Activated CD4-positive, alpha-beta memory T cell treated with anti-CD3 and anti-CD28 coated beads, Interleukin-2, amount 10 ng/mL, durations not matched to agents 7 days and 5 days (primary cell): ENCODE data around the gene FBXL13. TPM values are rescaled to one million over a fixed set of nuclear protein-coding genes. Genes with fewer than 3 reads are reported as not detected.
"Not testable (repeated sequence)": the region's sequence is repeated elsewhere in the genome, so short reads cannot be mapped to it uniquely, and the experiment has no call there.

Experiments
- CTCF ChIA-PET: fragments of 350-600 bp; sonication (Branson Sonifier 250); formaldehyde crosslinking; loops from one replicate; lab custom pipeline; 2021; ENCODE audit warnings: antibody characterized with exemption, inconsistent platforms; lab: Charles Lee
- POLR2A ChIA-PET: fragments of 350-600 bp; sonication (Branson Sonifier 250); formaldehyde crosslinking; loops from one replicate; lab custom pipeline; 2021; ENCODE audit warnings: antibody characterized with exemption; lab: Charles Lee
- DNase-seq: peaks from one replicate; pipeline ENCODE4 v3.0.0-alpha.2; 2020
- H3K27ac Mint-ChIP-seq: one replicate; pipeline ENCODE4 v1.8.0; 2021; ENCODE audit warnings: mild to moderate bottlenecking, mixed read lengths
- H3K27me3 Mint-ChIP-seq: one replicate; pipeline ENCODE4 v1.8.0; 2021; ENCODE audit warnings: mixed read lengths
- H3K36me3 Mint-ChIP-seq: one replicate; pipeline ENCODE4 v1.8.0; 2021; ENCODE audit warnings: low read depth, mixed read lengths
- H3K4me1 Mint-ChIP-seq: one replicate; pipeline ENCODE4 v1.8.0; 2021; ENCODE audit warnings: mixed read lengths
- H3K4me3 Mint-ChIP-seq: one replicate; pipeline ENCODE4 v1.8.0; 2021; ENCODE audit warnings: mild to moderate bottlenecking, mixed read lengths
- H3K9me3 Mint-ChIP-seq: one replicate; pipeline ENCODE4 v1.8.0; 2021; ENCODE audit warnings: mixed read lengths
- total RNA-seq, 2 experiments: library from RNA; stranded (reverse); gene quantifications; one replicate each; pipeline ENCODE4 v1.2.3, GENCODE V29; 2021

The FBXL13 gene
- total RNA-seq, 2 experiments from 2014 or later = 0.58 TPM; not detected in 1

DNA sequence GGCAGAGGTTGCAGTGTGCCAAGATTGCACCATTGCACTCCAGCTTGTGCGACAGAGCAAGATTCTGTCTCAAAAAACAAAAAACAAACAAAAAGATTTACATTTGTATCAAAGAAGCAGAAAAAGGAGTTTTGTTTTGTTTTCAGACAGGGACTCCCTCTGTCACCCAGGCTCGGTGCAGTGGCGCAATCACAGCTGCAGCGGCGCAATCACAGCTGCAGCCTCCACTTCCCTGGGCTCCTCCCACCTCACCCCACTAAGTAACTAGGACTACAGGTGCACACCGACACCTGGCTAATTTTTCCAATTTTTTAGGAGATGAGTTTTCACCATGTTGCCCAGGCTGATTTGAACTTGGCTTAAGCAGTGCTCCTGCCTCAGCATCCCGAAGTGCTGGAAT is 2.2 kb upstream of the FBXL13 start:
- H3K9me3 Mint-ChIP-seq = no peaks in the 10 kb centered on the region
- H3K4me1 Mint-ChIP-seq = peaks cover 31% of the 10 kb centered on the region
- H3K27me3 Mint-ChIP-seq = no peaks in the 10 kb centered on the region
- peaks cover 9% of the 10 kb centered on the region for H3K36me3 Mint-ChIP-seq
- POLR2A ChIA-PET = no interaction called here
- DNase-seq = no peak
- H3K27ac Mint-ChIP-seq = no peak overlapping the region
- H3K4me3 Mint-ChIP-seq = no peak overlapping the region
- CTCF ChIA-PET = no interaction called here

- Mint-ChIP-seq H3K27me3 (no peaks in the 10 kb centered on the region), H3K27ac (peak overlapping the region; percentile 86), H3K4me3 (peak overlapping the region; percentile 92), H3K36me3 (peaks cover 9% of the 10 kb centered on the region), H3K9me3 (no peaks in the 10 kb centered on the region), H3K4me1 (peaks cover 31% of the 10 kb centered on the region)
- DNase-seq = peak; percentile 67
- ChIA-PET CTCF (interaction anchor here (0.9 to 4.2 kb wide), 13 partner anchors 8 to 327 kb away, joined by 3 to 38 read pairs (median 4); partner anchors contain the start of genes FAM185A, NAPEPLD and PSMC2), POLR2A (interaction anchor here (0.5 to 1.8 kb wide), 18 partner anchors 9 to 327 kb away, joined by 3 to 13 read pairs (median 4); partner anchors contain the start of genes FAM185A, NAPEPLD and PSMC2)
Observed at GRCh38 chr7:103075337-103075918, 832 bp upstream of the FBXL13 start.

DNA sequence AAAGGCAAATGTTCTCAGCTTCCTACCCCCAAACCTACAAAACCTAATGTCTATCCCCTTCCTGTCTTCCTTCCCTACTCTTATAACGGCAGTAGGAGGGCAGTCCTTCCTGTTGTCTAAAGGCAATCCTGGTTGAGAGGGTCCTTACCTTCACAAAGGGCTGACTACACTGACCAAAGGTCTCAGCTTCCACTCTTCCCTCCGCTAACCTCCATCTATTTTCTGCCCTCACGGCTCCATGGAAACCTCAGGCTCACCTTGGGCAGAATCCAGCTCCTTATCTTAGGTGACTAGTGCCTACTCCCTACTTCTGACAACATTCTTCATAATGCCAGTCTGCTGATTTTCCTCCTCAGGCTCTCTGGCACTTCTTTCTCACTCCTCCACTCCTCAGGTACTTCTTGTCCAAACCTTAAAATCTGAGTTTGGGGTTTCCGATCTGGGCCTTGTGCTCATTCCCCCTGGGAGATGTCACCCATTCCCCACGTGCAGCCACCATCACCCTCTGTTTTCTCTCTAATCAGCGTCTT is 542 bp downstream of the FBXL13 start:
- Mint-ChIP-seq H3K4me3 (peak overlapping the region; percentile 84), H3K9me3 (no peaks in the 10 kb centered on the region), H3K36me3 (peaks cover 9% of the 10 kb centered on the region), H3K4me1 (peaks cover 31% of the 10 kb centered on the region), H3K27me3 (no peaks in the 10 kb centered on the region), H3K27ac (peak overlapping the region; percentile 0)
- ChIA-PET CTCF (interaction anchor here (1.2 to 4.2 kb wide), 6 partner anchors 8 to 326 kb away, joined by 4 to 38 read pairs (median 11); partner anchors contain the start of genes FAM185A and NAPEPLD), POLR2A (interaction anchor here (1.0 to 1.8 kb wide), 6 partner anchors 10 to 325 kb away, joined by 3 to 13 read pairs (median 6); partner anchors contain the start of genes FAM185A and NAPEPLD)
- DNase-seq = no peak

GRCh38 chr7:103071000-103071399 is 3.6 kb downstream of the FBXL13 start:
- Mint-ChIP-seq H3K27me3 (peaks cover 4% of the 10 kb centered on the region), H3K36me3 (no peaks in the 10 kb centered on the region), H3K9me3 (no peaks in the 10 kb centered on the region), H3K27ac (no peak overlapping the region), H3K4me1 (peaks cover 16% of the 10 kb centered on the region), H3K4me3 (no peak overlapping the region)
- no peak for DNase-seq
- POLR2A ChIA-PET = no interaction called here
- CTCF ChIA-PET = interaction anchor here (0.6 kb wide), 2 partner anchors 9 kb away, joined by 3 read pairs; no protein-coding TSS in a partner anchor

DNA sequence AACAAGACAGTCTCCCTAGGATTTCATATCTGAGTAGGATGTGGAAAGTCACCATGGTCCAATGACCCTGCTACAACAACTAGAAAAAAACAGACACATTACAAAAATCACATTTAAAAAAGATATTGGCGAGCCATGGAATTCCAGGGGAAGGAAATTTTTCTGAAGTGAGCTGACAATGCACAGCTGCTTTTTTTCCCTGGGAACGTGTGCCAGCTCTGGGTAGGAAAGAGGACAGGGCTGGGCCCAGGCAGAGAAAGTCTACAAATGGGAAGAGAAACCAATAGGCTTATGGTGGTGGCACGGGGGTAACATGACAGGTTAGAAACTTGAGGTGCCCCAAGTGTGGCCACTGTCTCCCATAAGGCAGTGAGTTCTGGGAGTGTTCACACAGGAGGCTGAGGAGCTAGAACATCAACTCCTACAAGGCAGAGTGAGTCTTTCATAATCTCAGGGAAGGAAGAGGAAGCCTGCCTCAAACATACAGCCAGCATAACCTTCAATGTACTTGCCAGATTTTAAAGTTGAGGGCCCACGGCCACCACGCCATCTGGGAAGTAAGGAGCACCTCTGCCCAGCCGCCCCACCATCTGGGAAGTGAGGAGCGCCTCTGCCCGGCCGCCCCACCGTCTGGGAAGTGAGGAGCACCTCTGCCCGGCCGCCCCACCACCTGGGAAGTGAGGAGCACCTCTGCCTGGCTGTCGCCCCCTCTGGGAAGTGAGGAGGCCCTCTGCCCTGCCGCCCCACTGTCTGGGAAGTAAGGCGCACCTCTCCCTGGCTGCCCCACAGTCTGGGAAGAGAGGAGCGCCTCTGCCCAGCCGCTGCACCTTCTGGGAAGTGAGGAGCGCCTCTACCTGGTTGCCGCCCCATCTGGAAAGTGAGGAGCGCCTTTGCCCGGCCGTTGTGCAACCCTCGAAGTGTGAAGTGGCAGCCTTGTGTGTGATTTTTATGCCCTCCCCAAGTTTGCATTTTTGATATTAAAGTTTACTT is 5.9 kb downstream of the FBXL13 start:
- Mint-ChIP-seq H3K36me3 (no peaks in the 10 kb centered on the region), H3K27me3 (peaks cover 4% of the 10 kb centered on the region), H3K27ac (no peak overlapping the region), H3K9me3 (no peaks in the 10 kb centered on the region), H3K4me3 (no peak overlapping the region), H3K4me1 (peaks cover under 1% of the 10 kb centered on the region)
- no peak for DNase-seq
- ChIA-PET POLR2A (no interaction called here), CTCF (interaction anchor here (2.2 kb wide), 1 partner anchor 22 kb away, joined by 5 read pairs; no protein-coding TSS in a partner anchor)

- Mint-ChIP-seq H3K27me3 (peaks cover 4% of the 10 kb centered on the region), H3K4me1 (no peaks in the 10 kb centered on the region), H3K9me3 (no peaks in the 10 kb centered on the region), H3K36me3 (no peaks in the 10 kb centered on the region), H3K27ac (no peak overlapping the region), H3K4me3 (no peak overlapping the region)
- CTCF ChIA-PET = interaction anchor here (1.9 to 2.1 kb wide), 2 partner anchors 9 to 307 kb away, joined by 10 to 14 read pairs; partner anchors contain the start of genes ARMC10 and FBXL13
- POLR2A ChIA-PET = interaction anchor here (1.3 kb wide), 1 partner anchor 9 kb away, joined by 3 read pairs; the partner anchor contains the start of genes ARMC10 and FBXL13
- DNase-seq = peak; percentile 53
Observed at GRCh38 chr7:103065667-103066066, 8.9 kb downstream of the FBXL13 start.

- no peaks in the 10 kb centered on the region for H3K4me1 Mint-ChIP-seq
- ChIA-PET POLR2A (interaction anchor here (0.9 kb wide), 1 partner anchor 11 kb away, joined by 3 read pairs; the partner anchor contains the start of genes ARMC10 and FBXL13), CTCF (interaction anchor here (0.6 kb wide), 1 partner anchor 12 kb away, joined by 4 read pairs; no protein-coding TSS in a partner anchor)
- peaks cover 4% of the 10 kb centered on the region for H3K27me3 Mint-ChIP-seq
- H3K36me3 Mint-ChIP-seq = no peaks in the 10 kb centered on the region
- DNase-seq = no peak
- no peaks in the 10 kb centered on the region for H3K9me3 Mint-ChIP-seq
- no peak overlapping the region for H3K4me3 Mint-ChIP-seq
- no peak overlapping the region for H3K27ac Mint-ChIP-seq
Observed at GRCh38 chr7:103063895-103064294, 10.7 kb downstream of the FBXL13 start.

GRCh38 chr7:103059471-103059870 is 15.1 kb downstream of the FBXL13 start:
- CTCF ChIA-PET = no interaction called here
- no peak overlapping the region for H3K27ac Mint-ChIP-seq
- H3K27me3 Mint-ChIP-seq = no peaks in the 10 kb centered on the region
- H3K9me3 Mint-ChIP-seq = no peaks in the 10 kb centered on the region
- no peak for DNase-seq
- H3K36me3 Mint-ChIP-seq = no peaks in the 10 kb centered on the region
- H3K4me3 Mint-ChIP-seq = no peak overlapping the region
- POLR2A ChIA-PET = no interaction called here
- H3K4me1 Mint-ChIP-seq = no peaks in the 10 kb centered on the region

- no peaks in the 10 kb centered on the region for H3K4me1 Mint-ChIP-seq
- CTCF ChIA-PET = no interaction called here
- POLR2A ChIA-PET = interaction anchor here (1.1 kb wide), 1 partner anchor 17 kb away, joined by 3 read pairs; the partner anchor contains the start of genes ARMC10 and FBXL13
- H3K4me3 Mint-ChIP-seq = no peak overlapping the region
- no peak for DNase-seq
- H3K27me3 Mint-ChIP-seq = no peaks in the 10 kb centered on the region
- no peaks in the 10 kb centered on the region for H3K9me3 Mint-ChIP-seq
- H3K27ac Mint-ChIP-seq = no peak overlapping the region
- H3K36me3 Mint-ChIP-seq = no peaks in the 10 kb centered on the region
Observed at GRCh38 chr7:103058122-103058521, 16.5 kb downstream of the FBXL13 start.

DNA sequence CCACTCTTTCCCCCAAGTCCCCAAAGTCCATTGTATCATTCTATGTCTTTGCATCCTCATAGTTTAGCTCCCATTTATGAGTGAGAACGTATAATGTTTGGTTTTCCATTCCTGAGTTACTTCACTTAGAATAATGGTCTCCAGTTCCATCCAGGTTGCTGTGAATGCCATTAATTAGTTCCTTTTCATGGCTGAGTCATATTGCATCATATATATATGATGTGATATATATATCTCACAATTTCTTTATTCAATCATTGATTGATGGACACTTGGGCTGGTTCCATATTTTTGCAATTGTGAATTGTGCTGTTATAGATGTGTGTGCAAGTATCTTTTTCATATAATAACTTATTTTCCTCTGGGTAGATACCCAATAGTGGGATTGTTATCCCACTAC is 18.6 kb downstream of the FBXL13 start:
- H3K27me3 Mint-ChIP-seq, DNase-seq, H3K36me3 Mint-ChIP-seq, H3K9me3 Mint-ChIP-seq, H3K4me1 Mint-ChIP-seq, H3K4me3 Mint-ChIP-seq, CTCF ChIA-PET, H3K27ac Mint-ChIP-seq, POLR2A ChIA-PET: not testable (repeated sequence)

GRCh38 chr7:103051519-103051918 is 23.1 kb downstream of the FBXL13 start:
- Mint-ChIP-seq H3K36me3 (peaks cover 5% of the 10 kb centered on the region), H3K27ac (no peak overlapping the region), H3K9me3 (peaks cover 4% of the 10 kb centered on the region), H3K4me3 (no peak overlapping the region), H3K4me1 (no peaks in the 10 kb centered on the region), H3K27me3 (no peaks in the 10 kb centered on the region)
- ChIA-PET POLR2A (no interaction called here), CTCF (interaction anchor here (0.5 to 1.2 kb wide), 2 partner anchors 11 to 12 kb away, joined by 4 to 6 read pairs; no protein-coding TSS in a partner anchor)
- DNase-seq = no peak

GRCh38 chr7:103048833-103049232 is 25.8 kb downstream of the FBXL13 start:
- H3K9me3 Mint-ChIP-seq = peaks cover 4% of the 10 kb centered on the region
- DNase-seq = no peak
- H3K4me3 Mint-ChIP-seq = no peak overlapping the region
- no peaks in the 10 kb centered on the region for H3K27me3 Mint-ChIP-seq
- H3K36me3 Mint-ChIP-seq = peaks cover 5% of the 10 kb centered on the region
- ChIA-PET POLR2A (no interaction called here), CTCF (no interaction called here)
- no peaks in the 10 kb centered on the region for H3K4me1 Mint-ChIP-seq
- H3K27ac Mint-ChIP-seq = no peak overlapping the region
